Stimulated activated naive CD4-positive, alpha-beta T cell treated with Interleukin-2 at 50 U/mL for 16 hours (primary cell): ENCODE measurements around the gene KIAA0825.

ENCODE experiments used
- DNase-seq: peaks from one replicate; lab custom pipeline; 2025; lab: John Stamatoyannopoulos, UW

Gene KIAA0825

GRCh38 chr5:94433397-94434163 is 184.8 kb downstream of the KIAA0825 start:
- no peak for DNase-seq

GRCh38 chr5:94432499-94432898 is 185.9 kb downstream of the KIAA0825 start:
- no peak for DNase-seq

GRCh38 chr5:94431696-94432095 is 186.7 kb downstream of the KIAA0825 start:
- no peak for DNase-seq

GRCh38 chr5:94429566-94429965 is 188.8 kb downstream of the KIAA0825 start:
- no peak for DNase-seq

GRCh38 chr5:94425396-94425795 is 193.0 kb downstream of the KIAA0825 start:
- DNase-seq: no peak

- DNase-seq: no peak
Observed at GRCh38 chr5:94423411-94423810, 195.0 kb downstream of the KIAA0825 start.

GRCh38 chr5:94422812-94423211 is 195.6 kb downstream of the KIAA0825 start:
- no peak for DNase-seq

GRCh38 chr5:94420885-94421284 is 197.5 kb downstream of the KIAA0825 start:
- no peak for DNase-seq

- DNase-seq: no peak
Observed at GRCh38 chr5:94415798-94416197, 202.6 kb downstream of the KIAA0825 start.

- DNase-seq: no peak
Observed at GRCh38 chr5:94409440-94409839, 209.0 kb downstream of the KIAA0825 start.

- DNase-seq: no peak
Observed at GRCh38 chr5:94407023-94407422, 211.4 kb downstream of the KIAA0825 start.

GRCh38 chr5:94403483-94403882 is 214.9 kb downstream of the KIAA0825 start:
- no peak for DNase-seq

- no peak for DNase-seq
Observed at GRCh38 chr5:94402096-94402495, 216.3 kb downstream of the KIAA0825 start.

- DNase-seq: no peak
Observed at GRCh38 chr5:94397508-94397907, 220.9 kb downstream of the KIAA0825 start.

GRCh38 chr5:94396687-94397086 is 221.7 kb downstream of the KIAA0825 start:
- DNase-seq: no peak

- no peak for DNase-seq
Observed at GRCh38 chr5:94395468-94395867, 222.9 kb downstream of the KIAA0825 start.

GRCh38 chr5:94391996-94392395 is 226.4 kb downstream of the KIAA0825 start:
- DNase-seq: no peak

- DNase-seq: no peak
Observed at GRCh38 chr5:94389515-94389899, 228.9 kb downstream of the KIAA0825 start.

GRCh38 chr5:94388773-94389514 is 229.5 kb downstream of the KIAA0825 start:
- no peak for DNase-seq

- DNase-seq: no peak
Observed at GRCh38 chr5:94385767-94386166, 232.6 kb downstream of the KIAA0825 start.

GRCh38 chr5:94378062-94378461 is 240.3 kb downstream of the KIAA0825 start:
- no peak for DNase-seq

GRCh38 chr5:94376672-94377345 is 241.6 kb downstream of the KIAA0825 start:
- no peak for DNase-seq

- no peak for DNase-seq
Observed at GRCh38 chr5:94375801-94376200, 242.6 kb downstream of the KIAA0825 start.
